HepG2 (cell line): Measurements from ENCODE around the gene ADPRM.

Experiments
- ATM ChIP-seq: fragments of 450-650 bp; IDR thresholded peaks from 2 replicates; pipeline ENCODE4 v1.7.1; 2017; ENCODE audit warnings: mild to moderate bottlenecking, borderline replicate concordance
- FOXK1 ChIP-seq: sonication (generic); formaldehyde crosslinking; IDR thresholded peaks from 2 replicates; pipeline ENCODE4 v1.4.0; 2020; ENCODE audit warnings: low read depth, missing genetic modification reagents, borderline replicate concordance
- PAWR ChIP-seq: sonication (generic); formaldehyde crosslinking; IDR thresholded peaks from 2 replicates; pipeline ENCODE4 v1.4.0; 2020; ENCODE audit warnings: missing genetic modification reagents, mild to moderate bottlenecking, borderline replicate concordance
- SMAD1 ChIP-seq: sonication (generic); formaldehyde crosslinking; IDR thresholded peaks from 2 replicates; pipeline ENCODE4 v1.4.0; 2020; ENCODE audit warnings: missing genetic modification reagents, low read depth, mild to moderate bottlenecking, borderline replicate concordance
- ZNF530 ChIP-seq: sonication (generic); formaldehyde crosslinking; IDR thresholded peaks from 2 replicates; pipeline ENCODE4 v1.5.0; 2020; ENCODE audit warnings: low read depth, mild to moderate bottlenecking, missing genetic modification reagents
- ZNF552 ChIP-seq: sonication (generic); formaldehyde crosslinking; IDR thresholded peaks from 2 replicates; pipeline ENCODE4 v1.9.0; 2022; ENCODE audit warnings: missing genetic modification reagents, mild to moderate bottlenecking, borderline replicate concordance
- ZSCAN30 ChIP-seq: sonication (generic); formaldehyde crosslinking; IDR thresholded peaks from 2 replicates; pipeline ENCODE4 v1.5.0; 2020; ENCODE audit warnings: mild to moderate bottlenecking, missing genetic modification reagents
- TF ChIP-seq, protein P1 (sequence below): sonication (generic); formaldehyde crosslinking; conservative IDR thresholded peaks from 2 replicates; pipeline ENCODE4 v1.8.1; 2023; ENCODE audit warnings: missing genetic modification reagents
- TF ChIP-seq, protein P2 (sequence below): sonication (generic); formaldehyde crosslinking; IDR thresholded peaks from 2 replicates; pipeline ENCODE4 v1.4.0; 2020; ENCODE audit warnings: low read depth, mild to moderate bottlenecking, missing genetic modification reagents
- TF ChIP-seq, protein P3 (sequence below): sonication (generic); formaldehyde crosslinking; IDR thresholded peaks from 2 replicates; pipeline ENCODE4 v1.8.0; 2022; ENCODE audit warnings: missing genetic modification reagents, mild to moderate bottlenecking, moderate library complexity, borderline replicate concordance
- TF ChIP-seq, protein P4 (sequence below): sonication (generic); formaldehyde crosslinking; IDR thresholded peaks from 2 replicates; pipeline ENCODE4 v1.5.0; 2020; ENCODE audit warnings: mild to moderate bottlenecking, missing genetic modification reagents, moderate library complexity
- TF ChIP-seq, protein P5 (sequence below), 2 experiments: fragments of 450-650 bp in 1 of 2; sonication (generic) in 1 of 2; formaldehyde crosslinking in 1 of 2; IDR thresholded peaks; 2 replicates each; pipeline versions ENCODE4 v1.6.1 to v1.8.0; 2016 to 2022; ENCODE audit warnings: antibody characterized with exemption in 1 of 2, mild to moderate bottlenecking in 1 of 2, missing genetic modification reagents in 1 of 2
- TF ChIP-seq, protein P6 (sequence below): sonication (generic); formaldehyde crosslinking; conservative IDR thresholded peaks from 2 replicates; pipeline ENCODE4 v1.4.0; 2020; ENCODE audit warnings: missing genetic modification reagents
- TF ChIP-seq, protein P7 (sequence below), 2 experiments: sonication (generic) in 1 of 2; formaldehyde crosslinking in 1 of 2; IDR thresholded peaks; 2 replicates each; pipeline versions ENCODE4 v1.4.0 to v1.6.1; 2018 to 2020; ENCODE audit warnings: missing genetic modification reagents in 2 of 2, borderline replicate concordance in 1 of 2, low read depth in 1 of 2, mild to moderate bottlenecking in 1 of 2, missing biosample characterization in 1 of 2

DNA sequence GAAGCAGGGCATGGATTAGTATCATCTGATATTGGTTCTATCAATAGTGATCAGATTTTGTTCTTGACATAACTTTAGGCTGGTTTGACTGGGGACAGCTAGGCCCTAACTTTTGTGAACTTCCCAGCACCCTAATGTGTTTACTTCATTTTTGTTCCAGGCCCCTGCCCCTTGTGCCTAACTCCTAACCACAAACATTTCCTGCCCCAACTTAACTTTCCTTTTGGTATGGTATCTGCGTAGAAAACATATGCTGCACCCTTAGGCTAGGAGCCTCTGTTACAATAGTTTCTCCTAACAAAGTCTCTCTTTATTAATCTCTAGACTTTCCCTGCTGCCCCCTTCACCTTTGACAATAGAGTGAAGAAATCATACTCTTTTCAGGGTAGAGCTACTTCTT, 2.5 kb downstream of the ADPRM start:
- TF ChIP-seq, protein P1, sequence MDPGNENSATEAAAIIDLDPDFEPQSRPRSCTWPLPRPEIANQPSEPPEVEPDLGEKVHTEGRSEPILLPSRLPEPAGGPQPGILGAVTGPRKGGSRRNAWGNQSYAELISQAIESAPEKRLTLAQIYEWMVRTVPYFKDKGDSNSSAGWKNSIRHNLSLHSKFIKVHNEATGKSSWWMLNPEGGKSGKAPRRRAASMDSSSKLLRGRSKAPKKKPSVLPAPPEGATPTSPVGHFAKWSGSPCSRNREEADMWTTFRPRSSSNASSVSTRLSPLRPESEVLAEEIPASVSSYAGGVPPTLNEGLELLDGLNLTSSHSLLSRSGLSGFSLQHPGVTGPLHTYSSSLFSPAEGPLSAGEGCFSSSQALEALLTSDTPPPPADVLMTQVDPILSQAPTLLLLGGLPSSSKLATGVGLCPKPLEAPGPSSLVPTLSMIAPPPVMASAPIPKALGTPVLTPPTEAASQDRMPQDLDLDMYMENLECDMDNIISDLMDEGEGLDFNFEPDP (CRISPR knock-in tag), result no peak
- TF ChIP-seq, protein P2, sequence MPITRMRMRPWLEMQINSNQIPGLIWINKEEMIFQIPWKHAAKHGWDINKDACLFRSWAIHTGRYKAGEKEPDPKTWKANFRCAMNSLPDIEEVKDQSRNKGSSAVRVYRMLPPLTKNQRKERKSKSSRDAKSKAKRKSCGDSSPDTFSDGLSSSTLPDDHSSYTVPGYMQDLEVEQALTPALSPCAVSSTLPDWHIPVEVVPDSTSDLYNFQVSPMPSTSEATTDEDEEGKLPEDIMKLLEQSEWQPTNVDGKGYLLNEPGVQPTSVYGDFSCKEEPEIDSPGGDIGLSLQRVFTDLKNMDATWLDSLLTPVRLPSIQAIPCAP, result no peak
- TF ChIP-seq, protein P3, sequence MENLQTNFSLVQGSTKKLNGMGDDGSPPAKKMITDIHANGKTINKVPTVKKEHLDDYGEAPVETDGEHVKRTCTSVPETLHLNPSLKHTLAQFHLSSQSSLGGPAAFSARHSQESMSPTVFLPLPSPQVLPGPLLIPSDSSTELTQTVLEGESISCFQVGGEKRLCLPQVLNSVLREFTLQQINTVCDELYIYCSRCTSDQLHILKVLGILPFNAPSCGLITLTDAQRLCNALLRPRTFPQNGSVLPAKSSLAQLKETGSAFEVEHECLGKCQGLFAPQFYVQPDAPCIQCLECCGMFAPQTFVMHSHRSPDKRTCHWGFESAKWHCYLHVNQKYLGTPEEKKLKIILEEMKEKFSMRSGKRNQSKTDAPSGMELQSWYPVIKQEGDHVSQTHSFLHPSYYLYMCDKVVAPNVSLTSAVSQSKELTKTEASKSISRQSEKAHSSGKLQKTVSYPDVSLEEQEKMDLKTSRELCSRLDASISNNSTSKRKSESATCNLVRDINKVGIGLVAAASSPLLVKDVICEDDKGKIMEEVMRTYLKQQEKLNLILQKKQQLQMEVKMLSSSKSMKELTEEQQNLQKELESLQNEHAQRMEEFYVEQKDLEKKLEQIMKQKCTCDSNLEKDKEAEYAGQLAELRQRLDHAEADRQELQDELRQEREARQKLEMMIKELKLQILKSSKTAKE (CRISPR knock-in tag), result no peak
- TF ChIP-seq, protein P4, sequence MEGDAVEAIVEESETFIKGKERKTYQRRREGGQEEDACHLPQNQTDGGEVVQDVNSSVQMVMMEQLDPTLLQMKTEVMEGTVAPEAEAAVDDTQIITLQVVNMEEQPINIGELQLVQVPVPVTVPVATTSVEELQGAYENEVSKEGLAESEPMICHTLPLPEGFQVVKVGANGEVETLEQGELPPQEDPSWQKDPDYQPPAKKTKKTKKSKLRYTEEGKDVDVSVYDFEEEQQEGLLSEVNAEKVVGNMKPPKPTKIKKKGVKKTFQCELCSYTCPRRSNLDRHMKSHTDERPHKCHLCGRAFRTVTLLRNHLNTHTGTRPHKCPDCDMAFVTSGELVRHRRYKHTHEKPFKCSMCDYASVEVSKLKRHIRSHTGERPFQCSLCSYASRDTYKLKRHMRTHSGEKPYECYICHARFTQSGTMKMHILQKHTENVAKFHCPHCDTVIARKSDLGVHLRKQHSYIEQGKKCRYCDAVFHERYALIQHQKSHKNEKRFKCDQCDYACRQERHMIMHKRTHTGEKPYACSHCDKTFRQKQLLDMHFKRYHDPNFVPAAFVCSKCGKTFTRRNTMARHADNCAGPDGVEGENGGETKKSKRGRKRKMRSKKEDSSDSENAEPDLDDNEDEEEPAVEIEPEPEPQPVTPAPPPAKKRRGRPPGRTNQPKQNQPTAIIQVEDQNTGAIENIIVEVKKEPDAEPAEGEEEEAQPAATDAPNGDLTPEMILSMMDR (CRISPR knock-in tag), result no peak
- TF ChIP-seq, protein P5, sequence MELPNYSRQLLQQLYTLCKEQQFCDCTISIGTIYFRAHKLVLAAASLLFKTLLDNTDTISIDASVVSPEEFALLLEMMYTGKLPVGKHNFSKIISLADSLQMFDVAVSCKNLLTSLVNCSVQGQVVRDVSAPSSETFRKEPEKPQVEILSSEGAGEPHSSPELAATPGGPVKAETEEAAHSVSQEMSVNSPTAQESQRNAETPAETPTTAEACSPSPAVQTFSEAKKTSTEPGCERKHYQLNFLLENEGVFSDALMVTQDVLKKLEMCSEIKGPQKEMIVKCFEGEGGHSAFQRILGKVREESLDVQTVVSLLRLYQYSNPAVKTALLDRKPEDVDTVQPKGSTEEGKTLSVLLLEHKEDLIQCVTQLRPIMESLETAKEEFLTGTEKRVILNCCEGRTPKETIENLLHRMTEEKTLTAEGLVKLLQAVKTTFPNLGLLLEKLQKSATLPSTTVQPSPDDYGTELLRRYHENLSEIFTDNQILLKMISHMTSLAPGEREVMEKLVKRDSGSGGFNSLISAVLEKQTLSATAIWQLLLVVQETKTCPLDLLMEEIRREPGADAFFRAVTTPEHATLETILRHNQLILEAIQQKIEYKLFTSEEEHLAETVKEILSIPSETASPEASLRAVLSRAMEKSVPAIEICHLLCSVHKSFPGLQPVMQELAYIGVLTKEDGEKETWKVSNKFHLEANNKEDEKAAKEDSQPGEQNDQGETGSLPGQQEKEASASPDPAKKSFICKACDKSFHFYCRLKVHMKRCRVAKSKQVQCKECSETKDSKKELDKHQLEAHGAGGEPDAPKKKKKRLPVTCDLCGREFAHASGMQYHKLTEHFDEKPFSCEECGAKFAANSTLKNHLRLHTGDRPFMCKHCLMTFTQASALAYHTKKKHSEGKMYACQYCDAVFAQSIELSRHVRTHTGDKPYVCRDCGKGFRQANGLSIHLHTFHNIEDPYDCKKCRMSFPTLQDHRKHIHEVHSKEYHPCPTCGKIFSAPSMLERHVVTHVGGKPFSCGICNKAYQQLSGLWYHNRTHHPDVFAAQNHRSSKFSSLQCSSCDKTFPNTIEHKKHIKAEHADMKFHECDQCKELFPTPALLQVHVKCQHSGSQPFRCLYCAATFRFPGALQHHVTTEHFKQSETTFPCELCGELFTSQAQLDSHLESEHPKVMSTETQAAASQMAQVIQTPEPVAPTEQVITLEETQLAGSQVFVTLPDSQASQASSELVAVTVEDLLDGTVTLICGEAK (IDR thresholded peaks at IDR 0.05), result no peak
- TF ChIP-seq, protein P5 (CRISPR knock-in tag; IDR thresholded peaks at IDR 0.05), result no peak
- TF ChIP-seq, protein P6, sequence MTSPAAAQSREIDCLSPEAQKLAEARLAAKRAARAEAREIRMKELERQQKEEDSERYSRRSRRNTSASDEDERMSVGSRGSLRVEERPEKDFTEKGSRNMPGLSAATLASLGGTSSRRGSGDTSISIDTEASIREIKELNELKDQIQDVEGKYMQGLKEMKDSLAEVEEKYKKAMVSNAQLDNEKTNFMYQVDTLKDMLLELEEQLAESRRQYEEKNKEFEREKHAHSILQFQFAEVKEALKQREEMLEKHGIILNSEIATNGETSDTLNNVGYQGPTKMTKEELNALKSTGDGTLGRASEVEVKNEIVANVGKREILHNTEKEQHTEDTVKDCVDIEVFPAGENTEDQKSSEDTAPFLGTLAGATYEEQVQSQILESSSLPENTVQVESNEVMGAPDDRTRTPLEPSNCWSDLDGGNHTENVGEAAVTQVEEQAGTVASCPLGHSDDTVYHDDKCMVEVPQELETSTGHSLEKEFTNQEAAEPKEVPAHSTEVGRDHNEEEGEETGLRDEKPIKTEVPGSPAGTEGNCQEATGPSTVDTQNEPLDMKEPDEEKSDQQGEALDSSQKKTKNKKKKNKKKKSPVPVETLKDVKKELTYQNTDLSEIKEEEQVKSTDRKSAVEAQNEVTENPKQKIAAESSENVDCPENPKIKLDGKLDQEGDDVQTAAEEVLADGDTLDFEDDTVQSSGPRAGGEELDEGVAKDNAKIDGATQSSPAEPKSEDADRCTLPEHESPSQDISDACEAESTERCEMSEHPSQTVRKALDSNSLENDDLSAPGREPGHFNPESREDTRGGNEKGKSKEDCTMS (CRISPR knock-in tag), result no peak
- TF ChIP-seq FOXK1 (no peak), ZNF552 (CRISPR knock-in tag) (no peak), ATM (no peak), ZNF530 (CRISPR knock-in tag) (no peak), PAWR (CRISPR knock-in tag) (no peak), ZSCAN30 (CRISPR knock-in tag) (no peak), SMAD1 (no peak)
- TF ChIP-seq, protein P7, sequence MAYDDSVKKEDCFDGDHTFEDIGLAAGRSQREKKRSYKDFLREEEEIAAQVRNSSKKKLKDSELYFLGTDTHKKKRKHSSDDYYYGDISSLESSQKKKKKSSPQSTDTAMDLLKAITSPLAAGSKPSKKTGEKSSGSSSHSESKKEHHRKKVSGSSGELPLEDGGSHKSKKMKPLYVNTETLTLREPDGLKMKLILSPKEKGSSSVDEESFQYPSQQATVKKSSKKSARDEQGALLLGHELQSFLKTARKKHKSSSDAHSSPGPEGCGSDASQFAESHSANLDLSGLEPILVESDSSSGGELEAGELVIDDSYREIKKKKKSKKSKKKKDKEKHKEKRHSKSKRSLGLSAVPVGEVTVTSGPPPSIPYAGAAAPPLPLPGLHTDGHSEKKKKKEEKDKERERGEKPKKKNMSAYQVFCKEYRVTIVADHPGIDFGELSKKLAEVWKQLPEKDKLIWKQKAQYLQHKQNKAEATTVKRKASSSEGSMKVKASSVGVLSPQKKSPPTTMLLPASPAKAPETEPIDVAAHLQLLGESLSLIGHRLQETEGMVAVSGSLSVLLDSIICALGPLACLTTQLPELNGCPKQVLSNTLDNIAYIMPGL (CRISPR knock-in tag; IDR thresholded peaks at IDR 0.05; ENCODE audit: borderline replicate concordance in 1 of 2, low read depth in 1 of 2), result no peak
